Neural progenitor cell (in vitro differentiated cells): ENCODE data around the gene MMP1.

Experiments used
- CTCF ChIP-seq: fragments of 200-600 bp; sonication (generic); IDR thresholded peaks from 2 replicates; pipeline ENCODE4 v1.5.1; 2017; ENCODE audit warnings: antibody characterized with exemption, mild to moderate bottlenecking
- EZH2 ChIP-seq: fragments of 200-600 bp; sonication (generic); IDR thresholded peaks from 2 replicates; pipeline ENCODE4 v1.6.1; 2017; ENCODE audit warnings: antibody characterized with exemption, mild to moderate bottlenecking, moderate library complexity

- TF ChIP-seq CTCF (no peak), EZH2 (no peak)
These were observed 36.2 kb downstream of the MMP1 start for GRCh38 chr11:102761646-102762238.
